Fibroblast of skin of abdomen (primary cell): ENCODE measurements around the gene ATXN7L1.
"Not testable (repeated sequence)": the region's sequence is repeated elsewhere in the genome, so short reads cannot be mapped to it uniquely, and the experiment has no call there.

ENCODE experiments used
- DNase-seq: peaks from one replicate; pipeline ENCODE4 v3.0.0-alpha.2; 2013

The ATXN7L1 gene

DNA sequence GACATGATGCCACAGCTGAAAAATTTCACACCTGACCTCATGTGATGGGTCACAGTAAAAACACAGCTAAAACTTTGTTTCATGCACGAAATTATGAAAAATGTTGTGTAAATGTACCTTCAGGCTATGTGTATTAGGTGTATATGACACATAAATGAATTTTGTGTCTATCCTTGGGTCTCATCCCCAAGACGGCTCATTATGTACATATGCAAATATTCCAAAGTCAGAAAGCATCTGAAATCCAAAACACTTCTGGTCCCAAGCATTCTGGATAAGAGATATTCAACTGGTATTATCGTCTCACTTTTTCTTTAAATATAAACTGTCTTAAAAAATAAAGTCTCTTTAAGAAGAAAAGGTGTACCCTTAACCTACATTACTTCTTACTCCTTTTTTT, 145.4 kb downstream of the ATXN7L1 start:
- DNase-seq = no peak

- no peak for DNase-seq
Measured at GRCh38 chr7:105728028-105728427, 148.4 kb downstream of the ATXN7L1 start.

DNA sequence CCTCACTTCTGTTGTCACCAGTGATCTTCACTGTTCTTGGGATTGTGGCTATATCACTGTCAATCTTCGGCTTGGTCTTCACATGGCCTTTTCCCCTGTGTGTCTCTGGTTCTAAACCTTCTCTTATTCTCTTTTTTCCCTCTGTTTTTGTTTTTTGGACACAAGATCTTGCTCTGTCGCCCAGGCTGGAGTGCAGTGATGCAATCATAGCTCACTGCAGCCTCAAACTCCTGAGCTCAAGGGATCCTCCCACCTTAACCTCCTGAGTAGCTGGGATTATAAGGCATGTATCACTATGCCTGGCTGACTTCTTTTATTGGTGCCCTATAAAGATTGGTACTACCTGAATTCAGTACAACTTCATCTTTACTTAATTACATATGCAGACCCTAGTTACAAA, 151.7 kb downstream of the ATXN7L1 start:
- no peak for DNase-seq

- no peak for DNase-seq
Measured at GRCh38 chr7:105723572-105723971, 152.8 kb downstream of the ATXN7L1 start.

- DNase-seq = no peak
Measured at GRCh38 chr7:105721571-105722104, 154.8 kb downstream of the ATXN7L1 start.

GRCh38 chr7:105719919-105720318, 156.5 kb downstream of the ATXN7L1 start:
- no peak for DNase-seq

DNA sequence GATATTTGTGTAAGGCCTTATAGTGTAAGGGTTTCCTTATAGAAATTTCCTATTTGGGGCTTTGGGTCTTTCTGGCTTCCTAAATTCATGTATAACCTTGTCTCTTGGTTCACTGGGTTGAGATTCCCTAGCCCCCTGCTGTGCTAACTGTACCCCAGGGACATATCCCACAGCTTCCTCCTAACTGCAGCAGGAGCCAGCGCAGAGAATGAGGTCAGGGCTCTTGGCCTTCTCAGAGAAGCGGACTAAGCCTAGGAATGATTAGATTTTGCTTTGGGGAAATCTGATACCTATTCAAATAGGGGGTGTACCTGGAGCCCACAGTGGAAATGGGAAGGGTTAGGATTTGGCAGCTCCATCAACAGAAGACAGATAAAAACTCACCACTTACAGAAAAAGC, 157.0 kb downstream of the ATXN7L1 start:
- no peak for DNase-seq

GRCh38 chr7:105718511-105718925, 157.9 kb downstream of the ATXN7L1 start:
- no peak for DNase-seq

DNA sequence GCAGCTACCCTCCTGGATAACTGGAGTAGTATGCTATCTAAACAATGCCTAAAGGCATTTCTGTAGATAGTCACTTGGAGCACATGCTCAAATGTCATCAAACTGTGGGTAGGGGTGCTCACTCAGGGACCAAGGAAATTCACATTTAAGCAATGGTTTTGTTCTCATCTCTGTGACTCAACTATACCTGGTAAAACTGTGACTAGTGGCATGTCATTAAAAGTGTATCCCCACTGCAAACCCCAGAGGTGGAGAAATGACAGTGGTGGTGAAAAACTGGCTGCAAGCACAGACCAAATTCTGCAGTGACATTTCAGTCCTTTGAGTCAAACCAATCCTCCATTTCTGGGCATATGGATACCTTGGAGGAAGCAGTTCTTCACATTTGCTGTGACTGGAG, 160.9 kb downstream of the ATXN7L1 start:
- DNase-seq = no peak

DNA sequence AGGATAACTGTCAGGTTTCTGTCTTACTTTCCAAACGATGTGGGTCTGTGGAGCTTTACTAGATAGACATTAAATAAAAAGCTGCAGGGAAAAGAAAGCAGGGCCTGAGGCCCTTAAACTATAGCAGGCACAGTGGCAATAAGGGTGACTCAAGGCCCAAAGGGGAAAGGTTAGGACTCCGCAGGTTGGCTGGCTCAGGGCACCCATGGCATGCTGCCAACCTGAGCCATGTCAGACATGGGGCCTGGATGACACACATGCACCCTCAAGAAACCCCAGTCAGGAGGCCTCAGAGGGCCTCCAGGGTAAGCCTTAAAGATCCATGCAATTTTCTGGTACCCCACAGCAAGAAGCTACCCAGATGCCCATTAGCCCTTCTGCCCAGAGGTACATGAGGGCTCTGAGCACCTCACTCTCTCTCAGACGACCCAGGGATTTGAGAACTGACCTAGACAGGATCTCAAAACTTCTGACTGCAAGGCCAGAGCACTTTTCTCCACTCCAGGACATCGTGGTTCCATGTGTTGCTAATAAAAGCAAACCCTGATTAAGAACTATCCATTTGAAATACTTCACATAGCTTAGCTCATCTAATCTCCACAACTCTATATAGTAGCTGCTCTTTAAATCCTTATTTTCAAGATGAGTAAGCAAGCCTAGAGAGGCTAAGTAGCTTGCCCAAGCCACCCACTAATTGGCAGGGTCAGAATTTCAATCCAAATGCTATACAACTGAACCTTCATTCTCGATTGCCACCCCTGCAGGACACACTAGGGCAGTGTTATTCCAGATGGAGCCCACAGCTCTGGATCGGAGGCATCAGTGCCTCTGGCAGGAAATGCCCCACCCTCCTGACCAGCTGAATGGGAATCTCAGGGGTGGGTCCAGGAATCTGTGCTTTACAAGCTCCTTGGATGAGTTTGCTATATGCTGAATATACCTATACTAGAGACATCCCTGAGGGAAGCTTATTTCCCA, 162.6 kb downstream of the ATXN7L1 start:
- DNase-seq = peak; percentile 16

GRCh38 chr7:105712877-105713276, 163.5 kb downstream of the ATXN7L1 start:
- DNase-seq = no peak

DNA sequence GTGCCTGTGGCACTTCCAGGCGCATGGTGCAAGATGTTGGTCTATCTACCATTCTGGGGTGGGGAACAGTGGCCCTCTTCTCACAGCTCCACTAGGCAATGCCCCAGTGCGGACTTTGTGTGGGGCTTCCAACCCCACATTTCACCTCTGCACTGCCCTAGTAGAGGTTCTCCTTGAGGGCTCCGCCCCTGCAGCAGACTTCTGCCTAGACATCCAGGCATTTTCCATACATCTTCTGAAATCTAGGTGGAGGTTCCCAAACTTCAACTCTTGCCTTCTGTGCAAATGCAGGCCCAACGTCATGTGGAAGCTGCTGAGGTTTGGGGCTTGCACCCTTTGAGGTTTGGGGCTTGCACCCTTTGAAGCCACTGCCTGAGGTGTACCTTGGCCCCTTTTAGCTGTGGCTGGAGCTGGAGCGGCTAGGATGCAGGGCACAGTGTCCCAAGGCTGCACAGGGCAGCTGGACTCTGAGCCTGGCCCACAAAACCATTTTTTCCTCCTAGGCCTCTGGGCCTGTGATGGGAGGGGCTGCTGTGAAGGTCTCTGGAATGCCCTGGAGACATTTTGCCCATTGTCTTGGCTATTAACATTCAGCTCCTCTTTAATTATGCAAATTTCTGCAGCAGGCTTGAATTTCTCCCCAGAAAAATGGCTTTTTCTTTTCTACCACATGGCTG, 164.5 kb downstream of the ATXN7L1 start:
- DNase-seq = no peak

DNA sequence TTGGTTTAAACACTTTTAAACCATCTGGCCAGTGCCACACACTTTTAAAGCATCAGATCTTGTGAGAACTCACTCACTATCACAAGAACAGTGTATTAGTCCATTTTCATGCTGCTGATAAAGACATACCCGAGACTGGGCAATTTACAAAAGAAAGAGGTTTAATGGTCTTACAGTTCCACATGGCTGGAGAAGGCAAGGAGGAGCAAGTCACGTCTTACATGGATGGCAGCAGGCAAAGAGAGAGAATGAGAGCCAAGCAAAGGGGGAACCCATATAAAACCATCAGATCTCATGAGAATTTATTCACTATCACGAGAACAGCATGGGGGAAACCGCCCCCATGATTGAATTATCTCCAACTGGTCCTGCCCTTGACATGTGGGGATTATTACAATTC, 165.7 kb downstream of the ATXN7L1 start:
- not testable (repeated sequence) for DNase-seq

DNA sequence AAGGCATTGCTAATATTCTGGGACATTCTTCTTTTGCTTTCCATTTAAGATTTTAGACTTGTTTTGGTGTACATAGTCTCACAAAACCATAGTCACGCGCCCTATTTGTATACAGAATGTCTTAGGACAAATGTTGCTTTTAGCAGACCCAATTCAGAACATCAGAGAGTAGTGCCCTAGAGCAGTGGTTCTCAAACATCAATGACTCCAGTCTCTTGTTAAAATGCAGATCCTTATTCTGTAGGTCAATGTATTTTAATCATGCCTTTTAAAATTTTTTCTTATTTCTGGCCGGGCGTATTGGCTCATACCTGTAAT, 167.7 kb downstream of the ATXN7L1 start:
- DNase-seq = no peak

DNA sequence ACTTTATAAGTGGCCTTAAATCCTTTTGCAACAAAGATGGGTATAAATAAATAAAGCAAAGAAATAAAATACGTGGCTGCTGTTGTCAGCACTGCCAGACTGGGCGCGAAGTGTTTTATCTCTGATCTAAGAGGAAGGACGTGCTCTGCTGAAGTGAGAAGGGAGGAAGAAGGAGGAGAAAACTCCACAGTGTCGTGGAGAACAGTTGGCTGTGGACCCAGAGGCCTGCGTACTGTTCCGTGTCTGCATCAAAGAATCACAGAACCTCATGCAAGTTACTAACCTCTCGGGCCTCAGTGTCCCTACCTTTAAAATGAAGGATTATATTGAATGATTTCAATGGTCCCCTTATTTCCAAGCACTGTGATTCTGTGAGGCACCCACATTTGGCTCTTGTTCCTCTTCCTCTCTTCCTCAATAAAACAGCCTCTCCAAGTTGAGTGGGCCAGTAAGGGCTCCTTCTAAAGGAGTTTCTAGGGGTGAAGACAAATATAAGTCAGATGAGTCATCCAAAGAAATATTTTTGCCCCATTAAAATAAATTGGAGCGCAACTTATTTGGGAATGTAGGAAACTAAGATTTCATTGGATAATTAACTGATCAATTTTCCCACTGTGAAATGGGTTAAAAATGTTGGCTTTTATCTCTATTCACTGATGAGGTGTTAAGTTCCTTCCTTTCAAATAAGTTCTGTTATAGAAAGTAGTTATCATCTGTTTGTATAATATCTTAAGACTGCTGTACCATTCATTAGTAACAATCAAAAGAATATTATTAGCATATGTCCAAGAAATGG, 168.2 kb downstream of the ATXN7L1 start:
- DNase-seq = no peak

GRCh38 chr7:105707381-105707780, 169.0 kb downstream of the ATXN7L1 start:
- no peak for DNase-seq

DNA sequence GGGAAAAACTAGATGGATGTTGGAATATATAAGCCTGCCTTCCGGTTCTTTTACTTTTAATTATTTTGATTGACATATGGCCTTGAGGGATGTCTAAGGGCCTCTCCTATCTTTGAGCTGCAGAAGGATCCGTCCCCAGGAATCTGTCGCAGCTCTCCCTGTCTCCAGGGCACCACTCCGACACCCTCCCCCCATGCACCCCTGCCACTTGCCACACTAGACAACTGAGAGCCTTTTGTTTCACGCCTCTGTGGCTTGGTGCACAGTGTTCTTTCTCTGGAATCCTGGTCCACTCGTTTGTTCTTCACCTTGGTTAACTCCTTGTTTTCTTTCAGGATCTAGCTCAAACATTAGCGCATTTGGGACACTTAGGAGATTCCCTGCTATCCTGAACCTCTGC, 171.0 kb downstream of the ATXN7L1 start:
- no peak for DNase-seq

GRCh38 chr7:105703207-105703930, 173.0 kb downstream of the ATXN7L1 start:
- no peak for DNase-seq

DNA sequence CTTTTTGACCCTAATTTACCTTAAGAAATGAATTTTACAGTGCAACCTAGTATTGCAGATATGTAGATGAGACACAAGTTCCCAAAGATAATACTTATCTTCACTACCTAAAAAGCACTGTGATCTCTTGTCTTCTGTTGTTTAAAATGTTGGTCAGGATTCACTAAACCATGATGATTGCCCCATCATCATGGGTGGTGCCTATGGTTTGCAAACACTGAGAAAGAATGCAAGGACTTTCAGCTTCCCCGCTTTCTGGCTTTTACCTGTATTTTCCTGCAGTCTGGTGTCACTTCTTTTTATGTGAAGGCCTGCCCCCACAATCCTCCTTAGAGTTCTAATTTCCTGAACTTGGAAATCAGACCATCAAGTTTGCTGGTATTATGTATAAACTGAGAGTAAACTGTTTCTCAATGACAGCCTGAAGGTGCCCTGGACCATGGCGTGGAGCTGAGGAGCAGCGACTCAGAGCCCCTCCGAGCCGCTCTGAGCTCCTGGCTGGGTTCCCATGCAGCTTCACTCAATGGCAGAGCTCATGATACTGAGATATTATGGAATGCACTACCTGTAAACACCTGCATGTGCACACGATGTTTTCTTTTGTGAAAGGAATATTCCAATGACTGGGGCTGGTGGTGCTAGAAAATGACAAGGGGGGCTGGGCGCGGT, 176.7 kb downstream of the ATXN7L1 start:
- DNase-seq = no peak

GRCh38 chr7:105698531-105698930, 177.9 kb downstream of the ATXN7L1 start:
- no peak for DNase-seq

DNA sequence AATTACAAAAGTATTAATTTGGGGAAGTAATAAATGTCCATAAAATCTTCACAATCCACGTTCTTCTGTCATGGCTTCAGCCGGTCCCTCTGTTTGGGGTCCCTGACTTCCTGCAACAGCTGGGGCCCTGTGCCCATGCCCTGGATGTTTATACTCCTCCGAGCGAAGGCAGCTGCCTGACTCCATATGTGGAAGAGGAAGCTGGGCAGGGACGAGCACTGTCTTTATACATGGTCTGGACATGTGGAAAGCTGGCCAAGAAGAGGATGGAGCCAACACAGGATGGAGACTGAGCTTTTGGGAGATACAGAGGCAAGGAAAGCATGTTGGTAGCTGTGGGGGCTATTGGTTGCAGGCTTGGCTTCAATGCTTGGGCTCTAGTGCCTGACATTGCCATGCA, 178.6 kb downstream of the ATXN7L1 start:
- DNase-seq = no peak

DNA sequence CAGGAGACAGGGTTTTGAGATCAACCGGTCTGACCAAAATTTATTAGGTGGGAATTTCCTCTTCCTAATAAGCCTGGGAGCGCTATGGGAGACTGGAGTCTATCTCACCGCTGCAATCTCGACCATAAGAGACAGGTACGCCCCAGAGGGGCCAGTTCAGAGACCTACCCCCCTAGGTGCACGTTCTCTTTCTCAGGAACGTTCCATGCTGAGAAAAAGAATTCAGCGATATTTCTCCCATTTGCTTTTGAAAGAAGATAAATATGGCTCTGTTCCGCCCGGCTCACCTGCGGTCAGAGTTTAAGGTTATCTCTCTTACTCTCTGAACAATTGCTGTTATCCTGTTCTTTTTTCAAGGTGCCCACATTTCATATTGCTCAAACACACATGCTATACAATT, 179.2 kb downstream of the ATXN7L1 start:
- not testable (repeated sequence) for DNase-seq
